ENCODE data around the gene RASD2.

GRCh38 chr22:35528927-35529326, 11.7 kb upstream of the RASD2 start:
- TF ChIP-seq CTCF (conservative IDR thresholded peaks at IDR 0.05; ENCODE audit: low read length) (no peak), EZH2phosphoT487 (IDR thresholded peaks at IDR 0.05; ENCODE audit: borderline replicate concordance, low read depth, low read length) (no peak)

Measured in OCI-LY7 (cell line).